DMS153 (cell line): Measurements from ENCODE around the gene CPSF2.
"Not testable (repeated sequence)": the region's sequence is repeated elsewhere in the genome, so short reads cannot be mapped to it uniquely, and the experiment has no call there.

Experiments
- DNase-seq: peaks from one replicate; lab custom pipeline; 2025; lab: John Stamatoyannopoulos, UW

Gene CPSF2

GRCh38 chr14:92160619-92161018, 38.9 kb downstream of the CPSF2 start:
- DNase-seq = no peak

DNA sequence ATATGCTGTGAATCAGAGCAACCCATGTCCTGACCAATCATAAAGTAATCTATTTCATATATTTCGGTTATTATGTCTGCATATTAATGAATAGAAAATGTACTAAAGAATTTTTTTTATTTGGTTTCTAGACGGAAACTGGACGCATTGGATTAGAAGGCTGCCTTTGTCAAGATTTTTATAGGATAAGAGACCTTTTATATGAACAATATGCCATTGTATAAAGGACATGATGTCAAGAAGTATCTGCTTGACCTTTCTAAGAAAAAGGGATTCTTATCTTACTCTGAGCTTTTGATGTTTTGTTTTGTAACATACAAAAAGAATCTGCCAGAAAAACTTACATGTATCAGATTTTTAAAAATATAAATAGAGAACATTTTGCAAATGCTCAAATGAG, 39.8 kb downstream of the CPSF2 start:
- no peak for DNase-seq

DNA sequence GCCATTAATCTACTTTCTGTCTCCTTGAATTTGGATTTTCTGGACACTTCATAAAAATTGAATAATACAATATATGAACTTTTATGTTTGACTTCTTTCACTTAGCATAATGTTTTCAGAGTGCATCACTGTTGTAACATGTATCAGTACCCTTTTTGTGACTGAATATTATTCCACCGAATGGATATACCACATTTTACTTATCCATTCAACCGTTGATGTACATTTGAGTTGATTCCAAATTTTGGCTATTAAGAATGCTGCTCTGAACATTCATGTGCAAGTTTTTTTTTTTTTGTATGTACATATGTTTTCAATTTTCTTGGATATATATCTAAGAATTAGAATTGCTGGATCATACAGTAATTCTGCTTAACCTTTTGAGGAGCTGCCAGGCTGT, 43.2 kb downstream of the CPSF2 start:
- DNase-seq = no peak

- DNase-seq = no peak
These were observed 51.9 kb downstream of the CPSF2 start for GRCh38 chr14:92173668-92174067.

GRCh38 chr14:92175811-92176210, 54.0 kb downstream of the CPSF2 start:
- no peak for DNase-seq

DNA sequence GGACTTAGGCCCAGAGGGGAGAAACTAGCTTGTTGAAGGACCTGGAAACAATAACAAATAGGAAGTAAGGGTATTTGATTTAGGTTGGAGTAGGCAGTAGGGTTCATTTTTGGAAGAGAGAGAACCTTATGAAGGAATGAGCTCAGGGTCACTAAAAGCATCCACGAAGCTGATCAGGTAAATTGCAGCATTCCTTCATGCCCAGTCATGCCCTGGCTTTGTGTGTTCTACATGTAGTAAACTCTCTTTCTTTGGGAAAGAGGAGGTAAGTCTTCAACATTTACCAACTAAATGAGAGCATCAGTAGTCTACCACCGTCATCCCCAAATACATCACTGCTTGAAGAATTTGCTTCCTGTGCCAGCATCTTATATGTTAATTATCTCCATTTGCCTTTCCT, 54.7 kb downstream of the CPSF2 start:
- no peak for DNase-seq

DNA sequence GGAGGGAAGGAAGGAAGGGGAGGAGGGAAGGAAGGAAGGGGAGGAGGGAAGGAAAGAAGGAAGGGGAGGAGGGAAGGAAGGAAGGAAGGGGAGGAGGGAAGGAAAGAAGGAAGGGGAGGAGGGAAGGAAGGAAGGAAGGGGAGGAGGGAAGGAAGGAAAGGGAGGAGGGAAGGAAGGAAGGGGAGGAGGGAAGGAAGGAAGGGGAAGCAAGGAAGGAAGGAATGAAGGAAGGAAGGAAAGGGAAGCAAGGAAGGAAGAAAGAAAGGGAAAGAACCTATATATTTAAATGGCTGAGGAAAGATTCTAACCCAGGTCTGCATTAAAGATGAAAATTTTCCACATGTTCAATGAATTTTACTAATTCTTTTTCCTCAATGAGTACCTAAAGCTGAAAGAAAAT, 57.4 kb downstream of the CPSF2 start:
- DNase-seq = not testable (repeated sequence)

DNA sequence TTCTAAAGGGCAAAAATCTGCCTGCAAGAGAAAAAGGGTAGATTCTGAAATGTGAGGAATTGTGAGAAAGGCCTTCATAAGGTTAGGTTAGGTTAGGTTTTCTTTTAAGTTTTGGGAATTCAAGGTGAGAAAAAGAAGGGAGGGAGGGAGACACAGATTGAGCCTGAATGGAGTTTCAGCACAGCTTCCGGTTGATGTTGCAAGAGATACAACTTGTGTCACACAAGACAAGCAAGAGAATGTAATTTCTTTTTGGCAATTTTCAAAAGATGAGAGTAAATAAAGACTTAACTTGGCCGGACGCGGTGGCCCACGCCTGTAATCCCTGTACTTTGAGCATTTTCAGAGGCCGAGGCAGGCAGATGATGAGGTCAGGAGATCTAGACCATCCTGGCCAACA, 63.8 kb downstream of the CPSF2 start:
- DNase-seq = no peak

GRCh38 chr14:92187616-92188015, 65.8 kb downstream of the CPSF2 start:
- DNase-seq = not testable (repeated sequence)

GRCh38 chr14:92190768-92191167, 69.0 kb downstream of the CPSF2 start:
- DNase-seq = no peak

- DNase-seq = no peak
These were observed 77.0 kb downstream of the CPSF2 start for GRCh38 chr14:92198804-92199203.

- no peak for DNase-seq
These were observed 78.0 kb downstream of the CPSF2 start for GRCh38 chr14:92199763-92200162.

DNA sequence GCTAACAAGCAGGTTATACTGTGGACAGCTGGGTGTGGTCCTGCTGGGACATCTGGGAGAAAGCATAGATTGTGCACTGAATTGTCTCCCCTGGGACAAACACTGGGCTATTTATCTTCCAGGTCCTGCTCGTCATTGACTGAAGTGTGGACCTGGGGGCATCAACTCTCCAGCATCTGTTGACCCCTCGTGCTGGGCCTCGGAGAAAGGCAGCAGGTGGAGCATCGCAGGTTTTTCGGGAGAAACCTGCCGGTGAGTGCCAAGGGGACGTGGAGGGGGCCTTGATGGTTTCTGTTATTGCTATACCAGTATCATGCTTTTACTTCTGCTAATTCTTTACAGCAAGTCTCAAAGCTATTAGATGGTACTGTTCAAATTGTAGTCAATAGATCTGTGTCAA, 81.3 kb downstream of the CPSF2 start:
- DNase-seq = no peak

GRCh38 chr14:92204792-92205191, 83.0 kb downstream of the CPSF2 start:
- DNase-seq = no peak

DNA sequence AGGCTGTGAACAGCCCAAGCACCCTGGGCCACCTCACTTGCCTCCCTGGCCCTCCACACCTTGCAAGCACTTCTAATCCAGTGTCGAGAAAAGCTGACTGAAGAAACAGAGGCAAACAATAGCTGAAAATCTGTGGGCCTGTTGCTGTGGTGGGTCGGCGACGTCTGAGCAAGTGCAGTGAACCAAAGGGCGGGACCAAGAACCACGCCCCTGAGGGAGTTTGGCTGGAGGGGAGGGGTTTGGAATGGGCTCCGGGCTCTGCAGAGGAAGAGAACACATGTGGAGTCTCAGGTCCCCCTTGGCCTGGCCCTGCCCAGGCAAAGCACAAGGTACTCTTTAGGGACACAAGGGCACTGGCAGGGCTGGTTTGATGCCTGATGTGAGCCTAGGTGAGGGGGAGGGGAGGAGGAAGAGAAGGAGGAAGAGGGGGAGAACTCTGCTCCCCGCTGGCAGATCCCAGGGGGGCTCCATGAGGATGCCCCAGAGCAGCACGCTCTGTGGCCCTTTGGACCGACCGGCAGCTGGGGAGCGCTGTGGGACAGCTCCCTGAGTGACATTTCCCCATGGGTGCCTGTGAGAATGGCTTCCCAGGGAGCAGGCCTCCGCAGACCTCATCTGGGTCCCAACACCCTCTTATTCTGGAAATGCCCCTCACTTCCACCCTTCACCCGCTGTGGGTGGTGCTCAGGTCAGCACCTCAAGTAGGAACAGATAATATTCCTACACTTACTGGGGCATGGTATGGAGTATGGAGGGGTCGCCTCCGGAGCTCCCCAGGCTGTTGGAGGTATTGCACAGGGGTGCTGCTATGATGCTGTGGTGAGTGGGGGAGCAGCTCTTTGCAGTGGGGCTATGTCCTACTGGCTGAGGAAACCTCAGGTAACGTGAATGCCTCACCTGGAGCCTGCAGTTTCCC, 85.5 kb downstream of the CPSF2 start:
- no peak for DNase-seq

GRCh38 chr14:92207928-92208265, 86.1 kb downstream of the CPSF2 start:
- no peak for DNase-seq

DNA sequence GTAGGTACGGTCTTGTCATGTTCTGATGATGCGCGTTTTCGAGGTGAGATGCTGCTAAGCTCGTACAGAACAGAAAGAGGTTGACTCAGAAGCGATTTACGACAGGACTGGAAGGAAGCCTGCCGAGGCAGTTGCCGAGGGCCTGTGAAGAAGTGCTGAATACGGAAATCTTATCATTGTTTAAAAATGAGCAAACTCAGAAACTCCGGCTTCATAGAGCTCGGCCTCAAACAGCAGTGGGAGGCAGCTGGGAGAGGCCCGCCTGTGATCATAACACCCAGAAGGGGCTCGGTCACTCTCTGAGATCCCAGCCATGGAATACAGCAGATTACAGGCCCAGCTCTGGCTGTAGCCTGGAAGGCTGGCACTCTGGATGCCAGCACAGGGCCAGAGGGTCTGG, 87.4 kb downstream of the CPSF2 start:
- DNase-seq = no peak

DNA sequence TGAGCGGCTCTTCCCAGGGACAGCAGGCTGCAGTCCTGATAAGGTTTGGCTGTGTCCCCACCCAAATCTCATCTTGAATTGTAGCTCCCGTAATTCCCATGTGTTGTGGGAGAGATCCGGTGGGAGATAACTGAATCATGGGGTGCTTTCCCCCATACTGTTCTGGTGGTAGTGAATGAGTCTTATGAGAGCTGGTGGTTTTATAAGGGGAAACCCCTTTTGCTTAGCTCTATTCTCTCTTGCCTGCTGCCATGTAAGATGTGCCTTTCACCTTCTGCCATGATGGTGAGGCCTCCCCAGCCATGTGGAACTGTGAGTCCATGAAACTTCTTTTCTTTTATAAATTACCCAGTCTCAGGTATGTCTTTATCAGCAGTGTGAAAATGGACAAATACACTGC, 91.4 kb downstream of the CPSF2 start:
- DNase-seq = not testable (repeated sequence)

DNA sequence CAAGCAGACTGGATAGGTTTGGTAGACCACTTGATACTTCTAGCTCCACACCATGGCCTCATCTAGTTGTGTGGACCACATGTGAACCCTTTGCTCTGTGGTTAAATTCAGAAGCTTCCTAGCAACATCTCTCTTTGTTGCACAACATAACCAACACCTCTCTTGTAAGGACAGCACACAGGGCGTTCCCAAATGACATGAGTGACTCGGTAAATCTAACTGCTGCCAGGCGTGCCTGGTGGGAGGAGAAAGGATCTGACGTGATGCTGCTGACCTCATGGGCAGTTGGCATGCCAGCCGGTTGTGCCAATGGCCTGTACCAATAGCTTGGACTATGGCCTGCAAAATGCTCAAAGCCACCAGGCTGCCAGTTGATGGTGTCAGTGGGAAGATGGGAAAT, 93.8 kb downstream of the CPSF2 start:
- DNase-seq = no peak

- no peak for DNase-seq
These were observed 96.2 kb downstream of the CPSF2 start for GRCh38 chr14:92217936-92218335.
